Parathyroid adenoma (tissue), 2 donors: ENCODE data around the gene PRRC2B.

Source experiments
- H2AFZ ChIP-seq: fragments of 300-600 bp; sonication (generic); one replicate; pipeline ENCODE4 v1.7.0; 2017; ENCODE audit warnings: antibody characterized with exemption, mild to moderate bottlenecking
- H3K27ac ChIP-seq: fragments of 300-600 bp; sonication (generic); one replicate; pipeline ENCODE4 v1.7.0; 2017
- H3K27me3 ChIP-seq: fragments of 300-600 bp; sonication (generic); one replicate; pipeline ENCODE4 v1.7.0; 2017; ENCODE audit warnings: low read length; ENCODE audit not compliant: control insufficient read depth, insufficient read depth
- H3K36me3 ChIP-seq: fragments of 300-600 bp; sonication (generic); one replicate; pipeline ENCODE4 v1.7.0; 2017; ENCODE audit warnings: low read length; ENCODE audit not compliant: control insufficient read depth, insufficient read depth
- H3K4me1 ChIP-seq: fragments of 300-600 bp; sonication (generic); one replicate; pipeline ENCODE4 v1.7.0; 2017; ENCODE audit warnings: control low read depth
- H3K4me2 ChIP-seq: fragments of 300-600 bp; sonication (generic); one replicate; pipeline ENCODE4 v1.7.0; 2017; ENCODE audit warnings: low read length
- H3K4me3 ChIP-seq: fragments of 300-600 bp; sonication (generic); one replicate; pipeline ENCODE4 v1.7.0; 2017; ENCODE audit warnings: low read depth, low read length
- H3K79me2 ChIP-seq: fragments of 300-600 bp; sonication (generic); one replicate; pipeline ENCODE4 v1.7.0; 2017; ENCODE audit warnings: control low read depth
- H3K9ac ChIP-seq: fragments of 300-600 bp; sonication (generic); one replicate; pipeline ENCODE4 v1.7.0; 2017; ENCODE audit warnings: mild to moderate bottlenecking
- H3K9me3 ChIP-seq: fragments of 300-600 bp; sonication (generic); one replicate; pipeline ENCODE4 v1.7.0; 2017; ENCODE audit warnings: low read length; ENCODE audit not compliant: control insufficient read depth
- TF ChIP-seq, protein P1 (sequence below): fragments of 300-600 bp; sonication (generic); IDR thresholded peaks from one replicate; pipeline ENCODE4 v1.7.0; 2017; ENCODE audit warnings: antibody characterized with exemption, mild to moderate bottlenecking
- donor health status: primary hyperparathyroidism.

The PRRC2B gene

DNA sequence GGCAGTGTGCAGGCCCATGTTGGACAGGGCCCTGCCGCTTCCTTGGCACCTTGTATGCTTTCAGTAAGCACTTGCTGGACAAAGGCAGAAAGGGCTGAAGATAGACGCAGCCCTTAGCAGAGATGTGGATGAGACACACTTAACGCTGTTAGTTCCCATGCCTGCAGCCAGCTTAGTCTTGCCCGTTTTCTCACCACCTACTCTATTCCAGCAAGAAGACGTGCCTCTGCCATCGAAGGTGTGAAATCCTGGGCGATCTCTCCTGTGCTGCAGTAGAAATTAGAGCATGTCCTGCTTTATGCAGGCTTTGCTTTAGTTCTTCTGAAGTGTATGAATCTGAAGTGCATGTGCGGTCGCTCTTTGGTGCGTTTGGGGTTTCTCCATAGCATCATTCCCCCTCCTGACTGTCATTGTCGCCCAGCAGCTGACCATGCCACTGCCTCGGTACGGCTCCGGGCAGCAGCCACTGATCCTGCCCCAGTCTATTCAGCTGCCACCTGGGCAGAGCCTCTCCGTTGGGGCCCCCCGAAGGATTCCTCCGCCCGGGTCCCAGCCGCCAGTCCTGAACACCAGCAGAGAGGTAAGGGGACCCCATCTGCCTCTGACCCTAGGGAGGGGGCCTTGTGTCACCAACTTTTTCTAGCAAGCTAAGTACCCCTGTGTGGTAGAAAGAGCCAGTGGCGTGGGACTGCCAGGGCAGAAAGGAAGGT, 97.3 kb downstream of the PRRC2B start:
- Histone ChIP-seq H3K79me2 (no peaks in the 10 kb centered on the region), H3K4me2 (no peak overlapping the region), H3K9ac (no peak overlapping the region), H3K4me3 (no peak overlapping the region), H3K36me3 (no peaks in the 10 kb centered on the region), H3K4me1 (no peaks in the 10 kb centered on the region), H3K27me3 (no peaks in the 10 kb centered on the region), H3K9me3 (no peaks in the 10 kb centered on the region), H2AFZ (no peak overlapping the region), H3K27ac (no peak overlapping the region)
- TF ChIP-seq, protein P1, sequence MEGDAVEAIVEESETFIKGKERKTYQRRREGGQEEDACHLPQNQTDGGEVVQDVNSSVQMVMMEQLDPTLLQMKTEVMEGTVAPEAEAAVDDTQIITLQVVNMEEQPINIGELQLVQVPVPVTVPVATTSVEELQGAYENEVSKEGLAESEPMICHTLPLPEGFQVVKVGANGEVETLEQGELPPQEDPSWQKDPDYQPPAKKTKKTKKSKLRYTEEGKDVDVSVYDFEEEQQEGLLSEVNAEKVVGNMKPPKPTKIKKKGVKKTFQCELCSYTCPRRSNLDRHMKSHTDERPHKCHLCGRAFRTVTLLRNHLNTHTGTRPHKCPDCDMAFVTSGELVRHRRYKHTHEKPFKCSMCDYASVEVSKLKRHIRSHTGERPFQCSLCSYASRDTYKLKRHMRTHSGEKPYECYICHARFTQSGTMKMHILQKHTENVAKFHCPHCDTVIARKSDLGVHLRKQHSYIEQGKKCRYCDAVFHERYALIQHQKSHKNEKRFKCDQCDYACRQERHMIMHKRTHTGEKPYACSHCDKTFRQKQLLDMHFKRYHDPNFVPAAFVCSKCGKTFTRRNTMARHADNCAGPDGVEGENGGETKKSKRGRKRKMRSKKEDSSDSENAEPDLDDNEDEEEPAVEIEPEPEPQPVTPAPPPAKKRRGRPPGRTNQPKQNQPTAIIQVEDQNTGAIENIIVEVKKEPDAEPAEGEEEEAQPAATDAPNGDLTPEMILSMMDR = no peak

DNA sequence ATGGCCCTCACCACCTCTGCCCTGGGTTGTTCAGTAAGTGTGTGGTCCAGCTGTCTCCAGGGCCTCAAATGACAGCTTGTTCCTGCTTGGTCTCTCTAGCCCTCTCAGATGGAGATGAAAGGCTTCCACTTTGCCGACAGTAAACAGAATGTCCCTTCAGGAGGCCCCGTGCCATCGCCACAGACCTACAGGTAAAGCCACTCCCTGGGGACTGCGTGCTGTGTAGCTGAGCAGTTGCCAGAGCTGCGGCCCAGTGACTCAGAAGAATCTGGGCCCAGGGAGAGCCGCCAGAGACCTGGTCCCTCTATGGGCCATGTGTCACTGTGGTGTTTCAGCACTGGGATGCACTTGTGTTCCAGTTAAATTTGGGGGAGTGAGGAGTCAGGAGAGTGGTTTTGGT, 98.2 kb downstream of the PRRC2B start:
- Histone ChIP-seq H2AFZ (no peak overlapping the region), H3K27me3 (no peaks in the 10 kb centered on the region), H3K9me3 (no peaks in the 10 kb centered on the region), H3K27ac (no peak overlapping the region), H3K9ac (no peak overlapping the region), H3K79me2 (no peaks in the 10 kb centered on the region), H3K36me3 (no peaks in the 10 kb centered on the region), H3K4me2 (no peak overlapping the region), H3K4me3 (no peak overlapping the region), H3K4me1 (no peaks in the 10 kb centered on the region)
- TF ChIP-seq, protein P1 = no peak

DNA sequence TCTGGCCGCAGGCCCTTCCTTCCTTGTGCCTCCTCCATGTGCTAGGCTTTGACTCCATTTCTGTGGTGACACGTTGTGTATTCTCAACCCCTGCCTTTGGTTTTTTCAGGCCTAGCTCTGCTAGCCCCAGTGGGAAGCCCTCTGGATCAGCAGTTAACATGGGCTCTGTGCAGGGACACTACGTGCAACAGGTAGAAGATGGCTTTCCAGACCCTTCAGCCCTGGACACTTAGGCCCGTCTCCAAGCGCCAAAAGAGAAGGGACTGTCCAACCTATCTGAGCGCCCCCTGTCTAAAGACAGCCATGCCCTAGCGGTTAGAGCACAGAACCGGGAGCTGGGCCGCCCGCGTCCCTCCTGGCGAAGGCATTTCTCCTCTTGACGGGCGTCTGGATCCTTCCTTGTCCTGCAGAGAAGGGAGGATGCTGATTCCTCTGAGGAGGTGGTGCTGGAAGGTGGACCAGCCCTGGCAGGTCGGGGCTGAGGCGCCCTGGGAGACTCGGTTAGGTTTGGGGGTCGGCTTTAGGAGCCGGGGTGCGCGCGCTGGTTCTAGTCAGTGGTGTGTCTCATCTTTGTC, 100.5 kb downstream of the PRRC2B start:
- H3K36me3 ChIP-seq = no peaks in the 10 kb centered on the region
- no peak overlapping the region for H3K9ac ChIP-seq
- no peak overlapping the region for H2AFZ ChIP-seq
- no peaks in the 10 kb centered on the region for H3K4me1 ChIP-seq
- H3K4me2 ChIP-seq = no peak overlapping the region
- TF ChIP-seq, protein P1 = no peak
- no peak overlapping the region for H3K4me3 ChIP-seq
- no peak overlapping the region for H3K27ac ChIP-seq
- no peaks in the 10 kb centered on the region for H3K9me3 ChIP-seq
- no peaks in the 10 kb centered on the region for H3K79me2 ChIP-seq
- H3K27me3 ChIP-seq = no peaks in the 10 kb centered on the region

DNA sequence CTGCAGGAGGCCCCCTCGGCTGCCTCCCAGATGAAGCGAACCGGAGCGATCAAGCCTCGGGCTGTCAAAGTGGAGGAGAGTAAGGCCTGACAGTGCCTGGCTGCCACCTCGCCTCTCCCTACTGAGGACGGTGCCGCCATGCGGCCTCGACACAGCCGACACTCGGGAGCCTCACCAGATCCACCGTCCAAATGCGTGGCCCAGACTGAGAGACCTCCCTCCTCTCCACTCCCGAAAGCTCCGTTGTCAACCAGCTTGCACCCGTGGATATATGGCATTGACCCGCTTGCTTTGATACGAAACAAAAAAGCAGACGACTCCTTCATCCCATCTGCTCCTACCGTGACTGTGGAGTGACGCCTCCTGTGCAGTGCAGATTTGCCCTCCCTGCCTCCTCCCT, 101.9 kb downstream of the PRRC2B start:
- Histone ChIP-seq H3K36me3 (no peaks in the 10 kb centered on the region), H3K27me3 (no peaks in the 10 kb centered on the region), H3K4me2 (no peak overlapping the region), H3K9me3 (no peaks in the 10 kb centered on the region), H3K27ac (no peak overlapping the region), H3K9ac (no peak overlapping the region), H3K4me3 (no peak overlapping the region), H3K79me2 (no peaks in the 10 kb centered on the region), H3K4me1 (no peaks in the 10 kb centered on the region), H2AFZ (no peak overlapping the region)
- TF ChIP-seq, protein P1 = no peak
